C4-2B (cell line): ENCODE results near the gene CRABP1.

Experiments
- ZFX ChIP-seq: fragments of 450-650 bp; IDR thresholded peaks from 2 replicates; pipeline ENCODE4 v1.6.1; 2017
- TF ChIP-seq, protein P1 (sequence below): fragments of 450-650 bp; conservative IDR thresholded peaks from 2 replicates; pipeline ENCODE4 v1.5.1; 2017; ENCODE audit warnings: mild to moderate bottlenecking

DNA sequence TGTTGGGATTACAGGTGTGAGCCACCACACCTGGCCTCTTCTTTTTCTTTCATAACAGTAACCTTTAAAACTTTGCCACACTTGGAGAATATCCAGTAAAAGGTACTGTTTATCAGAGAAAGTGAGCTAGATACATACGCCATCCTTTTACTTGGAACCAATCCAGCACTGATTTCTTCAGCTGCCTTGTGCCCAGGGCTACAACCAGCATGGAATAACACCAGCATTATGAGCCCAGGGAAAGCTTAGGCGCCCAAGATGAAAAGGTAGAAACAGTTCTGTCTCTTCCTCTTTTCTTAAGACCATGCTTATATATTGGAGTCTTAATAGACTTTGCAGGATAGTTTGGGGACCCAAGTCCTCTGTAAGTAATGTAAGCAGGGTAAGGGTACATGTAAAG, 49.1 kb upstream of the CRABP1 start:
- TF ChIP-seq, protein P1, sequence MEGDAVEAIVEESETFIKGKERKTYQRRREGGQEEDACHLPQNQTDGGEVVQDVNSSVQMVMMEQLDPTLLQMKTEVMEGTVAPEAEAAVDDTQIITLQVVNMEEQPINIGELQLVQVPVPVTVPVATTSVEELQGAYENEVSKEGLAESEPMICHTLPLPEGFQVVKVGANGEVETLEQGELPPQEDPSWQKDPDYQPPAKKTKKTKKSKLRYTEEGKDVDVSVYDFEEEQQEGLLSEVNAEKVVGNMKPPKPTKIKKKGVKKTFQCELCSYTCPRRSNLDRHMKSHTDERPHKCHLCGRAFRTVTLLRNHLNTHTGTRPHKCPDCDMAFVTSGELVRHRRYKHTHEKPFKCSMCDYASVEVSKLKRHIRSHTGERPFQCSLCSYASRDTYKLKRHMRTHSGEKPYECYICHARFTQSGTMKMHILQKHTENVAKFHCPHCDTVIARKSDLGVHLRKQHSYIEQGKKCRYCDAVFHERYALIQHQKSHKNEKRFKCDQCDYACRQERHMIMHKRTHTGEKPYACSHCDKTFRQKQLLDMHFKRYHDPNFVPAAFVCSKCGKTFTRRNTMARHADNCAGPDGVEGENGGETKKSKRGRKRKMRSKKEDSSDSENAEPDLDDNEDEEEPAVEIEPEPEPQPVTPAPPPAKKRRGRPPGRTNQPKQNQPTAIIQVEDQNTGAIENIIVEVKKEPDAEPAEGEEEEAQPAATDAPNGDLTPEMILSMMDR, result no peak
- no peak for TF ChIP-seq ZFX
